ENCODE results near the gene PRKCA. TPM values are rescaled to one million over a fixed set of nuclear protein-coding genes. Genes with fewer than 3 reads are reported as not detected.

The PRKCA gene
- total RNA-seq, 4 donors from 2014 or later = 24.5 to 61.9 (median 40.8) TPM

DNA sequence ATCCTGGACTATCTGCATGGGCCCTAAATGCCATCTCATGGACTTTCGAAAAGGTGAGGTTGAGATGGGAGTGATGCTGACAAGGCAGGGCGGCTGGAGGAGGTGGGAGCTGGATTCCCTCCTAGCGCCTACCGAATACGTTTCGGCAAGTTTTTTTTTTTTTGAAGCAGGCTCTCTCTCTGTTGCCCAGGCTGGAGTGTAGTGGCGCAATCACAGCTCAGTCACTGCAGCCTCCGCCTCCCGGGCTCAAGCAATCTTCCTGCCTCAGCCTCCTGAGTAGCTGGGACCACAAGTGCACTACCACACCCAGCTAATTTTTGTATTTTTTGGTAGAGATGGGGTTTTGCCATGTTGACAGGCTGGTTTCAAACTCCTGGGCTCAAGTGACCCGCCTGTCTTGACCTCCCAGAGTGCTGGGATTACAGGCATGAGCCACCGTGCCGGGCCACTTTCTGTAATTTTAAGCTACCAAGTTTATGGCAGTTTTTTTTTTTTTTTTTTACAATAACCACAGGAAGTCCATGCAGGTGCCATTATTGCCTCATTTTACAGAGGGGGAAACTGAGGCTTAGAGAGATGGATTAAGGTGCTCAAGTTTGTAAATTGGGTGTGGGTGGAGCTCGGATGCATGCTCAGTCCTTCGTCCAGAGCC, 246.4 kb downstream of the PRKCA start:
- intact Hi-C loops (cut with DNase I) = no loop called here
- Histone ChIP-seq H3K9me3 (no peaks in the 10 kb centered on the region), H3K4me3 (no peak overlapping the region), H3K4me1 (peaks cover 0 to 32% (median 27%) of the 10 kb centered on the region in 4 donors), H3K27me3 (no peaks in the 10 kb centered on the region), H3K27ac (replicated peaks in 1 of 4) (peak overlapping the region in 1 of 4 donors; percentile 72), H3K36me3 (no peaks in the 10 kb centered on the region)
- 79% methylated on average over 14 of the region's 14 CpGs for WGBS
- DNase-seq (ENCODE audit: extremely low spot score) = no peak
- TF ChIP-seq, protein P1, sequence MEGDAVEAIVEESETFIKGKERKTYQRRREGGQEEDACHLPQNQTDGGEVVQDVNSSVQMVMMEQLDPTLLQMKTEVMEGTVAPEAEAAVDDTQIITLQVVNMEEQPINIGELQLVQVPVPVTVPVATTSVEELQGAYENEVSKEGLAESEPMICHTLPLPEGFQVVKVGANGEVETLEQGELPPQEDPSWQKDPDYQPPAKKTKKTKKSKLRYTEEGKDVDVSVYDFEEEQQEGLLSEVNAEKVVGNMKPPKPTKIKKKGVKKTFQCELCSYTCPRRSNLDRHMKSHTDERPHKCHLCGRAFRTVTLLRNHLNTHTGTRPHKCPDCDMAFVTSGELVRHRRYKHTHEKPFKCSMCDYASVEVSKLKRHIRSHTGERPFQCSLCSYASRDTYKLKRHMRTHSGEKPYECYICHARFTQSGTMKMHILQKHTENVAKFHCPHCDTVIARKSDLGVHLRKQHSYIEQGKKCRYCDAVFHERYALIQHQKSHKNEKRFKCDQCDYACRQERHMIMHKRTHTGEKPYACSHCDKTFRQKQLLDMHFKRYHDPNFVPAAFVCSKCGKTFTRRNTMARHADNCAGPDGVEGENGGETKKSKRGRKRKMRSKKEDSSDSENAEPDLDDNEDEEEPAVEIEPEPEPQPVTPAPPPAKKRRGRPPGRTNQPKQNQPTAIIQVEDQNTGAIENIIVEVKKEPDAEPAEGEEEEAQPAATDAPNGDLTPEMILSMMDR (IDR thresholded peaks at IDR 0.05) = no peak
- TF ChIP-seq POLR2AphosphoS5 (IDR thresholded peaks at IDR 0.05) (no peak), EP300 (IDR thresholded peaks at IDR 0.05) (no peak), POLR2A (IDR thresholded peaks at IDR 0.05; ENCODE audit: low read depth) (no peak)

DNA sequence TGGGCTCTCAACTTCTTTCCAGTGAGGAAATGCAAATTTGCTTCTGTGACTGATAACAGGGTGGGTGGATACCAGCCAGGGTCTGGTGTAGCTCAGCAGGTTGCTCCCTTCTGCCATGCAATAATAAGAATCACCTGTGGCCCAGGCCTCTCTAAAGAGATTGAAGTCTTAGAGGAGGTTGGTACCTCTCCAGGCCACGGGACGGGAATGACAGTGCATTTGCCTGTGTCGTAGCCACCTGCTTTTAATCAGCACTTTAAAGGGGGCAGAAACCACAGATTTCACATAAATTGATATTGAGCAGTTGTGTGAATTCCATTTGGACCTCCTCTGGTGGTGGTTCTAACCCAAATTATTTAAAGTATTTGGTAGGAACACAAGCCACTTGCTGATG, 246.9 kb downstream of the PRKCA start:
- peaks cover 0 to 29% (median 27%) of the 10 kb centered on the region in 4 donors for H3K4me1 ChIP-seq
- no peaks in the 10 kb centered on the region for H3K36me3 ChIP-seq
- H3K27ac ChIP-seq (replicated peaks in 1 of 4) = peak overlapping the region in 3 of 4 donors; percentile 28 to 72 (median 33)
- H3K27me3 ChIP-seq = no peaks in the 10 kb centered on the region
- no peak for DNase-seq (ENCODE audit: extremely low spot score)
- H3K4me3 ChIP-seq = no peak overlapping the region
- no peaks in the 10 kb centered on the region for H3K9me3 ChIP-seq
- TF ChIP-seq EP300 (IDR thresholded peaks at IDR 0.05) (no peak), POLR2A (IDR thresholded peaks at IDR 0.05; ENCODE audit: low read depth) (no peak), POLR2AphosphoS5 (IDR thresholded peaks at IDR 0.05) (no peak)
- TF ChIP-seq, protein P1 (IDR thresholded peaks at IDR 0.05) = no peak
- 58% methylated on average over 3 of the region's 3 CpGs for WGBS
- intact Hi-C loops (cut with DNase I) = no loop called here

DNA sequence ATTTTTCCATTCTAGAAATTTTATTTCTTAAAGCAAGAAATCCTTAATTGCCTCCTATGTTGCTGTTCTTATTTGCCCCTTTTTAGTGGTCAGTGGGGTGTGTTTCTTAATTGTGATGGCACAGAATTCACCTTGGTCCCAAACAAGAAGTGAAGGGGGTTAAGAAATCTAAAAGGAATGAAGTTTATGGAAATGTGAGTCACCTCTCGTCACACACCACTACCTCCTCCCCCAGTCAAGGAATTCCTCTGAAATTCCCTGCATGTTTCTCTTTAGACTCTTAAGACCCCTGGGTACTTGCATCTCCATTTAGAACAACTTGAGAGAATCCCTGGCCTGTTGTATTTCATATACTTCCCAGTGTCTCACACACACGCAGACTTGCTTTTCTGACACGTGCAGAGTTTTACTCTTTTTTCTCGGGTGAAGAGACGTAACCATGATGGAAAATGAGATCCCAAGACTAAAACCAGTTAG, 247.4 kb downstream of the PRKCA start:
- Histone ChIP-seq H3K4me3 (no peak overlapping the region), H3K9me3 (no peaks in the 10 kb centered on the region), H3K27ac (replicated peaks in 1 of 4) (peak overlapping the region in 3 of 4 donors; percentile 28 to 72 (median 33)), H3K36me3 (no peaks in the 10 kb centered on the region), H3K27me3 (no peaks in the 10 kb centered on the region), H3K4me1 (peaks cover 0 to 30% (median 27%) of the 10 kb centered on the region in 4 donors)
- no peak for DNase-seq (ENCODE audit: extremely low spot score)
- intact Hi-C loops (cut with DNase I) = no loop called here
- TF ChIP-seq POLR2AphosphoS5 (IDR thresholded peaks at IDR 0.05) = peak in 1 of 2 donors; percentile 17
- TF ChIP-seq EP300 (IDR thresholded peaks at IDR 0.05) = no peak
- 48% methylated on average over 5 of the region's 5 CpGs for WGBS

DNA sequence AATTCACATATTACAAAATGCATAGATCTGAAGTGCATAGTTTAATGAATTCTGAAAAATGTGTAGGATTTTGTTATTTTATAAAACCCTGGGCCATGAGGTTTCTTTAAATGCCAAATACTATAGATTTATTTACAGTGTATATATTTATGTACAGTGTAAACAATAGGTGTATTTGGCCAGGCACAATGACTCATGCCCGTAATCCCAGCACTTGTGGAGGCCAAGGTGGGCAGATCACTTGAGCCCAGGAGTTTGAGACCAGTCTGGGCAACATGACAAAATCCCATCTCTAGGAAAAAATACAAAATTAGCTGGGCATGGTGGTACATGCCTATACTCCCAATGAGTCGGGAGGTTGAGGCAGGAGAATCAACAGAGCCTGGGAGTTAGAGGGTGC, 249.4 kb downstream of the PRKCA start:
- WGBS = 95% methylated on average over 2 of the region's 2 CpGs
- Histone ChIP-seq H3K27ac (replicated peaks in 1 of 4) (no peak overlapping the region), H3K9me3 (no peaks in the 10 kb centered on the region), H3K27me3 (no peaks in the 10 kb centered on the region), H3K4me3 (no peak overlapping the region), H3K4me1 (peaks cover 0 to 45% (median 37%) of the 10 kb centered on the region in 4 donors), H3K36me3 (no peaks in the 10 kb centered on the region)
- intact Hi-C loops (cut with DNase I) = no loop called here
- TF ChIP-seq, protein P1 (IDR thresholded peaks at IDR 0.05) = no peak
- TF ChIP-seq POLR2A (IDR thresholded peaks at IDR 0.05; ENCODE audit: low read depth) (no peak), EP300 (IDR thresholded peaks at IDR 0.05) (no peak), POLR2AphosphoS5 (IDR thresholded peaks at IDR 0.05) (no peak)
- DNase-seq (ENCODE audit: extremely low spot score) = no peak

DNA sequence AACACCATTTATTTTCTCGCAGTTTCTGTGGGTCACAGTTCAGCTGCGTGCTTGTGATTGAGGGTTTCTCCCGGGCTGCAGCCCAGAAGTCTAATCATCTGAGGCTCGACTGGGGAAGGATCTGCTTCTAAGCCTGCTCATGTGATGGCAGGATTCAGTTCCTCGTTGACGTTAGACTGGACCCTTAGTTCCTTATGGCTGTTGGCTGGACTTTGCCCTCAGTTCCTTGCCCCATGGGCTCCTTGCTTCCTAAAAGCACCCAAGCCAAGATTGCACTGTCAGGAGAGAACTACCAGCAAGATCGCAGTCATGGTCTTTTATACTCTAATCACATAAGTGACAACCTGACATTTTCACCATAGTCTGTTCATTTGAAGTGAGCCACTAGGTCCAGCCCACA, 250.0 kb downstream of the PRKCA start:
- Histone ChIP-seq H3K4me1 (peaks cover 0 to 45% (median 37%) of the 10 kb centered on the region in 4 donors), H3K27me3 (no peaks in the 10 kb centered on the region), H3K27ac (replicated peaks in 1 of 4) (no peak overlapping the region), H3K4me3 (no peak overlapping the region), H3K9me3 (no peaks in the 10 kb centered on the region), H3K36me3 (no peaks in the 10 kb centered on the region)
- no peak for TF ChIP-seq EP300 (IDR thresholded peaks at IDR 0.05)
- intact Hi-C loops (cut with DNase I) = no loop called here
- 85% methylated on average over 5 of the region's 7 CpGs for WGBS
- no peak for DNase-seq (ENCODE audit: extremely low spot score)
